ENCODE results near the gene EIF4E3. TPM values are rescaled to one million over a fixed set of nuclear protein-coding genes. Genes with fewer than 3 reads are reported as not detected.

The EIF4E3 gene
- polyA plus RNA-seq, 3 donors: 35.6 to 111 (median 58.6) TPM

- Mint-ChIP-seq H3K36me3 (peaks cover 14 to 15% of the 10 kb centered on the region in 2 donors), H3K9me3 (peaks cover 0 to 4% (median 0%) of the 10 kb centered on the region in 7 donors), H3K27me3 (ENCODE audit: low read depth in 3 of 3) (peaks cover 18 to 22% (median 19%) of the 10 kb centered on the region in 3 donors), H3K27ac (no peak overlapping the region), H3K4me1 (peaks cover 41% of the 10 kb centered on the region), H3K4me3 (no peak overlapping the region)
- H3K27me3 ChIP-seq (ENCODE audit: control insufficient read depth in 2 of 2, insufficient read depth in 2 of 2, low read length in 2 of 2): peaks cover 5 to 38% of the 10 kb centered on the region in 2 donors
- no peaks in the 10 kb centered on the region for H4K20me1 ChIP-seq (ENCODE audit: insufficient read depth, low read length)
- H3K27ac ChIP-seq (ENCODE audit: low read depth in 1 of 2, low read length in 2 of 2): no peak overlapping the region
- no peak overlapping the region for H2AFZ ChIP-seq (ENCODE audit: insufficient read depth, low read depth, low read length, poor library complexity, severe bottlenecking)
- peaks cover 17 to 32% of the 10 kb centered on the region in 2 donors for H3K4me1 ChIP-seq (ENCODE audit: control insufficient read depth in 1 of 2, insufficient read depth in 2 of 2, low read length in 2 of 2)
- 86% methylated on average over 2 of the region's 4 CpGs for WGBS (ENCODE audit: insufficient coverage)
- peaks cover 42% of the 10 kb centered on the region for H3K79me2 ChIP-seq (ENCODE audit: insufficient read depth, low read length)
- no peak overlapping the region for H3K4me2 ChIP-seq (replicated peaks; ENCODE audit: extremely low read depth, low read length, poor library complexity, severe bottlenecking)
- no peaks in the 10 kb centered on the region for H3K36me3 ChIP-seq (replicated peaks in 1 of 2; ENCODE audit: control insufficient read depth in 1 of 2, insufficient read depth in 2 of 2, low read length in 2 of 2)
- TF ChIP-seq, protein P1, sequence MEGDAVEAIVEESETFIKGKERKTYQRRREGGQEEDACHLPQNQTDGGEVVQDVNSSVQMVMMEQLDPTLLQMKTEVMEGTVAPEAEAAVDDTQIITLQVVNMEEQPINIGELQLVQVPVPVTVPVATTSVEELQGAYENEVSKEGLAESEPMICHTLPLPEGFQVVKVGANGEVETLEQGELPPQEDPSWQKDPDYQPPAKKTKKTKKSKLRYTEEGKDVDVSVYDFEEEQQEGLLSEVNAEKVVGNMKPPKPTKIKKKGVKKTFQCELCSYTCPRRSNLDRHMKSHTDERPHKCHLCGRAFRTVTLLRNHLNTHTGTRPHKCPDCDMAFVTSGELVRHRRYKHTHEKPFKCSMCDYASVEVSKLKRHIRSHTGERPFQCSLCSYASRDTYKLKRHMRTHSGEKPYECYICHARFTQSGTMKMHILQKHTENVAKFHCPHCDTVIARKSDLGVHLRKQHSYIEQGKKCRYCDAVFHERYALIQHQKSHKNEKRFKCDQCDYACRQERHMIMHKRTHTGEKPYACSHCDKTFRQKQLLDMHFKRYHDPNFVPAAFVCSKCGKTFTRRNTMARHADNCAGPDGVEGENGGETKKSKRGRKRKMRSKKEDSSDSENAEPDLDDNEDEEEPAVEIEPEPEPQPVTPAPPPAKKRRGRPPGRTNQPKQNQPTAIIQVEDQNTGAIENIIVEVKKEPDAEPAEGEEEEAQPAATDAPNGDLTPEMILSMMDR (IDR thresholded peaks at IDR 0.05): no peak
- H3K4me3 ChIP-seq (replicated peaks in 1 of 3; ENCODE audit: low read depth in 2 of 3, low read length in 3 of 3): no peak overlapping the region
- H3K9me3 ChIP-seq (replicated peaks in 1 of 2; ENCODE audit: control insufficient read depth in 1 of 2, insufficient read depth in 1 of 2, low read length in 2 of 2): no peaks in the 10 kb centered on the region
- no peak overlapping the region for H3K9ac ChIP-seq (ENCODE audit: insufficient read depth, low read length, poor library complexity, severe bottlenecking)
- no peak for DNase-seq
- intact Hi-C loops (cut with micrococcal nuclease): no loop called here
Observed at GRCh38 chr3:71751602-71752001, 26.4 kb upstream of the EIF4E3 start.

GRCh38 chr3:71744738-71745137 is 19.5 kb upstream of the EIF4E3 start:
- Histone ChIP-seq H3K27me3 (ENCODE audit: control insufficient read depth in 2 of 2, insufficient read depth in 2 of 2, low read length in 2 of 2) (no peaks in the 10 kb centered on the region), H3K9me3 (replicated peaks in 1 of 2; ENCODE audit: control insufficient read depth in 1 of 2, insufficient read depth in 1 of 2, low read length in 2 of 2) (peaks cover 15 to 23% of the 10 kb centered on the region in 2 donors), H3K4me1 (ENCODE audit: control insufficient read depth in 1 of 2, insufficient read depth in 2 of 2, low read length in 2 of 2) (no peaks in the 10 kb centered on the region), H3K79me2 (ENCODE audit: insufficient read depth, low read length) (no peaks in the 10 kb centered on the region), H3K27ac (ENCODE audit: low read depth in 1 of 2, low read length in 2 of 2) (no peak overlapping the region), H2AFZ (ENCODE audit: insufficient read depth, low read depth, low read length, poor library complexity, severe bottlenecking) (no peak overlapping the region), H4K20me1 (ENCODE audit: insufficient read depth, low read length) (no peaks in the 10 kb centered on the region), H3K36me3 (replicated peaks in 1 of 2; ENCODE audit: control insufficient read depth in 1 of 2, insufficient read depth in 2 of 2, low read length in 2 of 2) (no peaks in the 10 kb centered on the region), H3K4me2 (replicated peaks; ENCODE audit: extremely low read depth, low read length, poor library complexity, severe bottlenecking) (no peak overlapping the region), H3K9ac (ENCODE audit: insufficient read depth, low read length, poor library complexity, severe bottlenecking) (no peak overlapping the region), H3K4me3 (replicated peaks in 1 of 3; ENCODE audit: low read depth in 2 of 3, low read length in 3 of 3) (no peak overlapping the region)
- Mint-ChIP-seq H3K9me3 (peaks cover 11 to 39% (median 34%) of the 10 kb centered on the region in 7 donors), H3K4me3 (no peak overlapping the region), H3K27ac (no peak overlapping the region), H3K36me3 (peaks cover 10 to 16% of the 10 kb centered on the region in 2 donors), H3K27me3 (ENCODE audit: low read depth in 3 of 3) (no peaks in the 10 kb centered on the region), H3K4me1 (peaks cover 2% of the 10 kb centered on the region)
- TF ChIP-seq, protein P1 (IDR thresholded peaks at IDR 0.05): no peak
- no peak for DNase-seq
- intact Hi-C loops (cut with micrococcal nuclease): no loop called here
- WGBS (ENCODE audit: insufficient coverage): no CpG with 5 or more reads among the region's 3 CpGs
